Femur (tissue), 1 donor: Measurements from ENCODE around the gene MMP1.

Experiments used
- DNase-seq: peaks from one replicate; pipeline ENCODE4 v3.0.0-alpha.2; 2017

Gene MMP1

GRCh38 chr11:102806296-102806695, 8.3 kb upstream of the MMP1 start:
- DNase-seq: no peak

- no peak for DNase-seq
These were observed 4.4 kb upstream of the MMP1 start for GRCh38 chr11:102802341-102802740.

- peak; percentile 50 for DNase-seq
These were observed 2.8 kb upstream of the MMP1 start for GRCh38 chr11:102800767-102801166.

- no peak for DNase-seq
These were observed 1.9 kb upstream of the MMP1 start for GRCh38 chr11:102799681-102800340.

- DNase-seq: no peak
These were observed 3.6 kb downstream of the MMP1 start for GRCh38 chr11:102794382-102794781.

- DNase-seq: no peak
These were observed 4.2 kb downstream of the MMP1 start for GRCh38 chr11:102793677-102794290.

- no peak for DNase-seq
These were observed 5.4 kb downstream of the MMP1 start for GRCh38 chr11:102792604-102793003.

GRCh38 chr11:102791271-102792036, 6.5 kb downstream of the MMP1 start:
- DNase-seq: no peak

GRCh38 chr11:102788334-102788995, 9.5 kb downstream of the MMP1 start:
- DNase-seq: no peak

GRCh38 chr11:102784380-102784779, 13.6 kb downstream of the MMP1 start:
- DNase-seq: no peak

- DNase-seq: no peak
These were observed 14.2 kb downstream of the MMP1 start for GRCh38 chr11:102783720-102784119.

- no peak for DNase-seq
These were observed 14.9 kb downstream of the MMP1 start for GRCh38 chr11:102783016-102783415.

GRCh38 chr11:102781676-102782075, 16.3 kb downstream of the MMP1 start:
- no peak for DNase-seq

GRCh38 chr11:102780491-102780918, 17.5 kb downstream of the MMP1 start, which contains the start of gene MMP10:
MMP10 (minus strand) TSS chr11:102780628; CDS start chr11:102780591, 37 bp downstream.
- no peak for DNase-seq

GRCh38 chr11:102776454-102776853, 21.5 kb downstream of the MMP1 start:
- no peak for DNase-seq

GRCh38 chr11:102773386-102773785, 24.6 kb downstream of the MMP1 start:
- DNase-seq: no peak

- DNase-seq: no peak
These were observed 26.6 kb downstream of the MMP1 start for GRCh38 chr11:102771351-102771750.

GRCh38 chr11:102770191-102770590, 27.8 kb downstream of the MMP1 start:
- no peak for DNase-seq

GRCh38 chr11:102767800-102768199, 30.2 kb downstream of the MMP1 start:
- no peak for DNase-seq

GRCh38 chr11:102763440-102763839, 34.5 kb downstream of the MMP1 start:
- DNase-seq: no peak

- no peak for DNase-seq
These were observed 35.6 kb downstream of the MMP1 start for GRCh38 chr11:102762361-102762767.

- DNase-seq: no peak
These were observed 36.2 kb downstream of the MMP1 start for GRCh38 chr11:102761646-102762238.
